ENCODE measurements around the gene MSANTD2.
"Not testable (repeated sequence)": the region's sequence is repeated elsewhere in the genome, so short reads cannot be mapped to it uniquely, and the experiment has no call there.

The MSANTD2 gene

GRCh38 chr11:124783002-124783401 lies 17.2 kb downstream of the MSANTD2 start:
- Mint-ChIP-seq H3K4me3 (no peak overlapping the region), H3K27ac (no peak overlapping the region), H3K27me3 (ENCODE audit: low read depth) (no peaks in the 10 kb centered on the region), H3K36me3 (ENCODE audit: low read depth) (peaks cover 13% of the 10 kb centered on the region), H3K9me3 (no peaks in the 10 kb centered on the region), H3K4me1 (no peaks in the 10 kb centered on the region)
- TF ChIP-seq CTCF (IDR thresholded peaks at IDR 0.05; ENCODE audit: unreplicated experiment in 3 of 3), result no peak

- peaks cover 7% of the 10 kb centered on the region for H3K4me1 Mint-ChIP-seq
- H3K27ac Mint-ChIP-seq, result no peak overlapping the region
- no peaks in the 10 kb centered on the region for H3K27me3 Mint-ChIP-seq (ENCODE audit: low read depth)
- TF ChIP-seq CTCF (IDR thresholded peaks at IDR 0.05; ENCODE audit: unreplicated experiment in 3 of 3), result no peak
- no peaks in the 10 kb centered on the region for H3K9me3 Mint-ChIP-seq
- H3K4me3 Mint-ChIP-seq, result no peak overlapping the region
- H3K36me3 Mint-ChIP-seq (ENCODE audit: low read depth), result peaks cover 38% of the 10 kb centered on the region
Observed at GRCh38 chr11:124779568-124779967, 20.6 kb downstream of the MSANTD2 start.

GRCh38 chr11:124778281-124778680 lies 21.9 kb downstream of the MSANTD2 start:
- Mint-ChIP-seq H3K4me1 (peaks cover 7% of the 10 kb centered on the region), H3K27ac (no peak overlapping the region), H3K36me3 (ENCODE audit: low read depth) (peaks cover 37% of the 10 kb centered on the region), H3K9me3 (no peaks in the 10 kb centered on the region), H3K4me3 (no peak overlapping the region), H3K27me3 (ENCODE audit: low read depth) (no peaks in the 10 kb centered on the region)
- peak in 1 of 3 experiments; percentile 18 for TF ChIP-seq CTCF (IDR thresholded peaks at IDR 0.05; ENCODE audit: unreplicated experiment in 3 of 3)

- H3K36me3 Mint-ChIP-seq (ENCODE audit: low read depth), result peaks cover 46% of the 10 kb centered on the region
- H3K9me3 Mint-ChIP-seq, result no peaks in the 10 kb centered on the region
Observed at GRCh38 chr11:124776865-124777645, 23.2 kb downstream of the MSANTD2 start.

GRCh38 chr11:124770959-124771358 lies 29.2 kb downstream of the MSANTD2 start:
- not testable (repeated sequence) for H3K4me3 Mint-ChIP-seq; H3K27me3 Mint-ChIP-seq (ENCODE audit: low read depth); H3K4me1 Mint-ChIP-seq; H3K27ac Mint-ChIP-seq; H3K9me3 Mint-ChIP-seq
- H3K36me3 Mint-ChIP-seq (ENCODE audit: low read depth), result peaks cover 67% of the 10 kb centered on the region

More at GRCh38 chr11:124776865-124777645, 23.2 kb downstream of the MSANTD2 start:
- Mint-ChIP-seq H3K27me3 (ENCODE audit: low read depth) (no peaks in the 10 kb centered on the region), H3K4me3 (no peak overlapping the region), H3K4me1 (peaks cover 7% of the 10 kb centered on the region), H3K27ac (no peak overlapping the region)
- no peak for TF ChIP-seq CTCF (IDR thresholded peaks at IDR 0.05; ENCODE audit: unreplicated experiment in 3 of 3)

- no peak for TF ChIP-seq CTCF (IDR thresholded peaks at IDR 0.05; ENCODE audit: unreplicated experiment in 3 of 3)
- H3K9me3 Mint-ChIP-seq, result no peaks in the 10 kb centered on the region
- H3K27me3 Mint-ChIP-seq (ENCODE audit: low read depth), result peaks cover 2% of the 10 kb centered on the region
- peak overlapping the region in 1 of 3 experiments; percentile 24 for H3K27ac Mint-ChIP-seq
- peaks cover 64% of the 10 kb centered on the region for H3K36me3 Mint-ChIP-seq (ENCODE audit: low read depth)
- H3K4me1 Mint-ChIP-seq, result peaks cover 3% of the 10 kb centered on the region
- no peak overlapping the region for H3K4me3 Mint-ChIP-seq
Observed at GRCh38 chr11:124769806-124770774, 30.1 kb downstream of the MSANTD2 start.
